ENCODE data around the gene SERP2.

Gene SERP2

DNA sequence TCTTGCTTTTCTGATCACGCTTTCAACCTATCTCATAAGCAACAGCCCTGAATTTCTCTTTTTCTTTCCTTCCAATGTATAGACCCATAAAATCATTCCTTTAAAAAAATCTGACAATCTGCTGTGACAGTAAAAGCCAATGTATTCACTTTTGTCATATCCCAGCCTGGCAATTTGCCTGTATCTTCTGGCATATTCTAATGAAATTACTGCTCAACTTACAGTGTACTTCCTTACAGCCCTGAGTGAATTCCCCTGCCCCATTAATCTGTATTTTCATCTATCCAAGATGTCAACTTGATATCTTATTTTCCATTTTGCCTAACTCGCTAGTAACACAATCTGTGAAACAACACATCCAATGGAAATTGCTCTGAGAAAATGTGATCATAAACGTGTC, 18.0 kb upstream of the SERP2 start:
- no peaks in the 10 kb centered on the region for H3K9me3 ChIP-seq (ENCODE audit: control insufficient read depth in 2 of 2, low read length in 2 of 2)
- no peak overlapping the region for H3K27ac ChIP-seq (ENCODE audit: low read length)
- H3K4me3 ChIP-seq (ENCODE audit: low read length in 2 of 2) = no peak overlapping the region
- no peak overlapping the region for H3K9ac ChIP-seq (ENCODE audit: low read length in 2 of 2)
- no peaks in the 10 kb centered on the region for H3K27me3 ChIP-seq (ENCODE audit: control insufficient read depth in 1 of 2, insufficient read depth in 2 of 2, low read length in 2 of 2)
- no peaks in the 10 kb centered on the region for H3K36me3 ChIP-seq (ENCODE audit: control insufficient read depth in 2 of 2, insufficient read depth in 2 of 2, low read length in 2 of 2)
- H3K4me1 ChIP-seq (ENCODE audit: control insufficient read depth, insufficient read depth, low read length) = no peaks in the 10 kb centered on the region

DNA sequence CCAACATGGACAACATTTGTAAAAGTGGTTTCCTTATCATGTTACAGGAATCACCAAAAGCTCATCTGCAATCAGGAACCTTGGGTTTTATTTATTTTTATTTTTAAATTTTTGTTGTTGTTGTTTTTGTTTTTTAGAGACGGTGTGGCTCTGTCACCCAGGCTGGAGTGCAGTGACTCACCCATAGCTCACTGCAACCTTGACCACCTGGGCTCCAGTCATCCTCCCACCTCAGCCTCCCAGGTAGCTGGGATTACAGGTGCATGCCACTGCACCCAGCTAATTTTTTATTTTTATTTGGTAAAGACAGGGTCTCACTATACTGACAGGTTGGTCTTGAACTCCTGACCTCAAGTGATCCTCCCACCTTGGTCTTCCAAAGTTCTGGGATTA, 13.6 kb upstream of the SERP2 start:
- no peak overlapping the region for H3K9ac ChIP-seq (ENCODE audit: low read length in 2 of 2)
- peaks cover 9% of the 10 kb centered on the region for H3K4me1 ChIP-seq (ENCODE audit: control insufficient read depth, insufficient read depth, low read length)
- no peak overlapping the region for H3K27ac ChIP-seq (ENCODE audit: low read length)
- no peaks in the 10 kb centered on the region for H3K27me3 ChIP-seq (ENCODE audit: control insufficient read depth in 1 of 2, insufficient read depth in 2 of 2, low read length in 2 of 2)
- no peaks in the 10 kb centered on the region for H3K9me3 ChIP-seq (ENCODE audit: control insufficient read depth in 2 of 2, low read length in 2 of 2)
- H3K4me3 ChIP-seq (ENCODE audit: low read length in 2 of 2) = no peak overlapping the region
- no peaks in the 10 kb centered on the region for H3K36me3 ChIP-seq (ENCODE audit: control insufficient read depth in 2 of 2, insufficient read depth in 2 of 2, low read length in 2 of 2)

DNA sequence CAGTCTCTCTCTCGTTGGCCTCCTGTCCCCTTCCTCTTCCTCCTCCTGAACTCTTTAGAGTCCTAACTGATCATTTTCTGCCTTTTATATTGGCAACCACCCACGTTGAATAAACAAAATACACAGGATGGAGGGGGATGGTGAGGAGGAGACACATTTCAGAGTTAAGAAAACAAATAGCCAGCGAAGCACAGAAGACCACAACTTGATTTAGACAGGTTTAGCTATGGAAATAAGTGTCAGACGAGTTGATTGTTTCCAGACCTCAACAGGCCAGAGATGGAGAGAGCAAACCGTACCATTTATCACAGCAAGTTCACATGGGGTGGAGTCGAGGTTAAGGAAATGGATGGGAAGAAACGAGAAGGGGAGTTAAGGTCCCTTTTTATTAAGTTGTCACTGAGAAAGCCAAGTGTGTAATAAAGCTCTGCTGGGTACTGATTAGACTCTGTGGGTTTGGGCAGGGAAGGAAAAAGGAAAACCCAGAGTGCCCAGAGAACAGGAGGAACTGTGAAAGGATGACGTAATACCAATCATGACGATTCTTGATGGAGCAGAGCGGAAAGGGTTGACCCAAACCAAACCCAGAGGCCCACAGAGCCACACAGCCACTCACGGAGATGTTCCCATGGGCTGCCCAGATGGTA, 11.1 kb upstream of the SERP2 start:
- Histone ChIP-seq H3K9me3 (ENCODE audit: control insufficient read depth in 2 of 2, low read length in 2 of 2) (no peaks in the 10 kb centered on the region), H3K4me1 (ENCODE audit: control insufficient read depth, insufficient read depth, low read length) (peaks cover 9% of the 10 kb centered on the region), H3K36me3 (ENCODE audit: control insufficient read depth in 2 of 2, insufficient read depth in 2 of 2, low read length in 2 of 2) (no peaks in the 10 kb centered on the region), H3K27me3 (ENCODE audit: control insufficient read depth in 1 of 2, insufficient read depth in 2 of 2, low read length in 2 of 2) (no peaks in the 10 kb centered on the region), H3K4me3 (ENCODE audit: low read length in 2 of 2) (no peak overlapping the region), H3K9ac (ENCODE audit: low read length in 2 of 2) (no peak overlapping the region), H3K27ac (ENCODE audit: low read length) (no peak overlapping the region)

DNA sequence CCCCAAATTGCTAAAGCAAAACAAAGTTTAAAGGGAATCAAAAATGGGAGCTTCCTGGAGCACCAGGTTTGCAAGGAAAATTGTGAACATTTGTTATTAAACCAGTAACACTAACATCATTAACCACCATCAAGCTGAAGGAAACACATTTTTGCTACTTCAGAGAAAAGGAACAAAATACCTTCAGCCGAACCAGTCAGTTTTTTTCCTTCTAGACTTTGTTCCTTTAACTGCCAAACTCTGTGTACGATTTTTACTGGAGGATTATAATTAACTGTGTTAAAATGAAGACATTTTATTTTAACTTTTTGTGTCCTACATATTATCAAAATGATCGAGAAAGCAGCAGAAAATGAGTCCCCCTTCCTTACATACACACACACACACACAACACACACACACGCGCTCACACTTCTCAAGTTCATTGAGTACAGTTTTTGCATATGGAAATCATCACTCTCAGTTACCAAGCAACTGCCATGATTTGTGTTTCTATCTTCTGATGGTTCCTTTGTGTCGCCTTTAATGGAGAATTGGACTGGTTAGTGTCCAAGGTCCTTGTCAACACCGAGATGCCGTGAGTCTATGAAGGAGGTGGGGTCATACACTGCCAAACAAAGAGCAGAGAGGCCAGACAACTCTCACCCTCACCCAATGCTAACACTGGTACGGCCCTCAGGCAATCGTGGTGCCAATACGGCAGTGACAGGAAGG, 9.8 kb upstream of the SERP2 start:
- H3K27ac ChIP-seq (ENCODE audit: low read length) = no peak overlapping the region
- H3K4me1 ChIP-seq (ENCODE audit: control insufficient read depth, insufficient read depth, low read length) = peaks cover 13% of the 10 kb centered on the region
- H3K9ac ChIP-seq (ENCODE audit: low read length in 2 of 2) = no peak overlapping the region
- no peaks in the 10 kb centered on the region for H3K36me3 ChIP-seq (ENCODE audit: control insufficient read depth in 2 of 2, insufficient read depth in 2 of 2, low read length in 2 of 2)
- no peak overlapping the region for H3K4me3 ChIP-seq (ENCODE audit: low read length in 2 of 2)
- no peaks in the 10 kb centered on the region for H3K9me3 ChIP-seq (ENCODE audit: control insufficient read depth in 2 of 2, low read length in 2 of 2)
- H3K27me3 ChIP-seq (ENCODE audit: control insufficient read depth in 1 of 2, insufficient read depth in 2 of 2, low read length in 2 of 2) = no peaks in the 10 kb centered on the region

DNA sequence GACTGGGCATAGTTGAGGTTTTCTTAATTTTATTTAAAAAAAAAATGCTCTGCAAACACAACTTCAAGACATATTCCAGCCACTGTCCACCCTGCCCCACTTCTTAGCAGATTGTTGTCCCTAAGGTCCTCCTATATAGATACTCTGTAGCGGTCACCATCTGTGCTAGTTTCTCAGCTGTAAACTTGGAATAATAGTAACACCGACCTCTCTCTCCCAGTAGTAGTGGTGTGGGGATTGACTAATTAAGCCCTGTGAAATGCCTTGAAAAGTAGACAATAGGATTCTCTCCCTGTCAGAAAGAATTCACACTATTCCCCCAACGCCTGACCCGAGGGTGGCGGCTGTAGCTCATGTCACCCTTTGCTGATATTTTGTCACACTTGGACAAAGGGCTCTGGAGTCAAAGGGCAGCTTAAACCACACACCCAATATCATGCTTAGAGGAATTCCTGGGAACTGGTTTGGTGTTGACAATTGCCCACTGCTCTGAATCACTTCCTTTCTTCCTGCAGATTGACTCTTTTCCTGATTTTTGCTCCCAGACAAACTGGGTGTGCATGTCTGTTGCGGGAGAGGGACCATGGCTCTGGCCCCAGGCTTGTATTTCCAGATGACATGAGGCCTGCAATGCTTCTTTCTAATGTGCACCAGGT, 9.2 kb upstream of the SERP2 start:
- H3K27ac ChIP-seq (ENCODE audit: low read length) = no peak overlapping the region
- H3K4me3 ChIP-seq (ENCODE audit: low read length in 2 of 2) = no peak overlapping the region
- H3K9me3 ChIP-seq (ENCODE audit: control insufficient read depth in 2 of 2, low read length in 2 of 2) = no peaks in the 10 kb centered on the region
- peaks cover 14% of the 10 kb centered on the region for H3K4me1 ChIP-seq (ENCODE audit: control insufficient read depth, insufficient read depth, low read length)
- no peak overlapping the region for H3K9ac ChIP-seq (ENCODE audit: low read length in 2 of 2)
- H3K36me3 ChIP-seq (ENCODE audit: control insufficient read depth in 2 of 2, insufficient read depth in 2 of 2, low read length in 2 of 2) = no peaks in the 10 kb centered on the region
- no peaks in the 10 kb centered on the region for H3K27me3 ChIP-seq (ENCODE audit: control insufficient read depth in 1 of 2, insufficient read depth in 2 of 2, low read length in 2 of 2)

DNA sequence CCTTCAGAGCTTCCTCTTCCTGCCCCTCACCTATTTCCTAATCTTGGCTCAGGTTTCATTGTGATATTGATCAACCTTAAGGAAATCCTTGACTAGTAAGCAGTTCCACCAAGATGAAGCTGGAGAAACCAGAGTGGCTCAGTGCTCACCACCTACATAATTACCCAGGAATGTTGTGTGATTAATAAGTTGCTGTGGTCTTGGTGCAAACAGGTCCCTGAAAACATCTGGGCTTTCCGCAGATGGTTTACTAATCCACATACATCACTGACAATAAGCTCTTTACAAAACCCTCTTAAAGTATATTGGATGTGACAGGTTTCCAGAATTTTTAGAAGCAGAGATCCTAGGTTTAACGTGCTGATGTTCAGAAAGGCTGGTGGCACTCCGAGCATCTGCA, 8.6 kb upstream of the SERP2 start:
- Histone ChIP-seq H3K9ac (ENCODE audit: low read length in 2 of 2) (no peak overlapping the region), H3K27ac (ENCODE audit: low read length) (no peak overlapping the region), H3K4me1 (ENCODE audit: control insufficient read depth, insufficient read depth, low read length) (peaks cover 17% of the 10 kb centered on the region), H3K4me3 (ENCODE audit: low read length in 2 of 2) (no peak overlapping the region), H3K9me3 (ENCODE audit: control insufficient read depth in 2 of 2, low read length in 2 of 2) (no peaks in the 10 kb centered on the region), H3K36me3 (ENCODE audit: control insufficient read depth in 2 of 2, insufficient read depth in 2 of 2, low read length in 2 of 2) (no peaks in the 10 kb centered on the region), H3K27me3 (ENCODE audit: control insufficient read depth in 1 of 2, insufficient read depth in 2 of 2, low read length in 2 of 2) (no peaks in the 10 kb centered on the region)

DNA sequence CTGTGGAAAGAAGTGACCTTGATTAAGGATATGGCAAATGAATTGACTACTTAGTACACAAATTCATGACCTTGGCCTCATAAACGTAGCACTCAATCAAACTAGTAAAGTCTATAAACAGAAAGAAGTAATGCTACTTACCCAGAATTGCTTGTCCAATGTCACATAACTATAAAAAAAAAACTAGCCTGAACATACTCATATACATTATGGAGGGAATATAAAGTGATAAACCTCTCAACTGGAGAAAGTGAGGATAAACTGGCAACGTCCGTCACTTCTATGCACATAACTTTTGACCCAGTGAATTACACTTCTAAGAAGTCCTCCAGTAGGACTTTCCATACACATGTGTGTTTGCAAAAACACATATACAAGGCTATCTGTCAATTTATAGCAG, 7.7 kb upstream of the SERP2 start:
- Histone ChIP-seq H3K36me3 (ENCODE audit: control insufficient read depth in 2 of 2, insufficient read depth in 2 of 2, low read length in 2 of 2) (no peaks in the 10 kb centered on the region), H3K4me3 (ENCODE audit: low read length in 2 of 2) (no peak overlapping the region), H3K9me3 (ENCODE audit: control insufficient read depth in 2 of 2, low read length in 2 of 2) (no peaks in the 10 kb centered on the region), H3K27me3 (ENCODE audit: control insufficient read depth in 1 of 2, insufficient read depth in 2 of 2, low read length in 2 of 2) (no peaks in the 10 kb centered on the region), H3K9ac (ENCODE audit: low read length in 2 of 2) (no peak overlapping the region), H3K4me1 (ENCODE audit: control insufficient read depth, insufficient read depth, low read length) (peaks cover 17% of the 10 kb centered on the region), H3K27ac (ENCODE audit: low read length) (no peak overlapping the region)

DNA sequence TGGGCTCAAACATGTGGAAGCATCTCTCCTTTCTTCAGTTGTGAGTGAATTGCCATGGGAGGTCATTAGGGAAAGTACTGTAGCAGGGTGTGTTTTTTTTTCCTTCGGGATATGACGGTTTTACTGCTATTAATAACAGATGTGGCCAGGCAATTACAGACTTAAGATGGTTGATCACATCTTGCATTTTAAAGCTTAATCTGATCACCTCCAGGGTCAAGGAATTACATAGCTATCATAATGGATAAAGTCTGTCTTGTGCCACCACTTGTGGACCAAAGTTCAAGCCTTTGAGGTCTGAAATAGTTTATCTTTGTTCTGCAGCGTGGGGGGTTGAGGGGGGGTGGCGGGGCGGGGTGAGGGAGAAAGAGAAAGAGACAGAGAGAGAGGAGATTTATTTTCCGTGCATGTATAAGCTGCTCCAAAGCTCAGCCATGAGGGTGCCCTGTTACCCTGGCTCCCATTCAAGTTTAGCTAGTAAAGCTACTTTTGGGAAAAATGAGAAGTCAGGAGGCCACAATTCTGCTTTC, 5.5 kb upstream of the SERP2 start:
- Histone ChIP-seq H3K27me3 (ENCODE audit: control insufficient read depth in 1 of 2, insufficient read depth in 2 of 2, low read length in 2 of 2) (no peaks in the 10 kb centered on the region), H3K27ac (ENCODE audit: low read length) (no peak overlapping the region), H3K9me3 (ENCODE audit: control insufficient read depth in 2 of 2, low read length in 2 of 2) (no peaks in the 10 kb centered on the region), H3K4me3 (ENCODE audit: low read length in 2 of 2) (no peak overlapping the region), H3K36me3 (ENCODE audit: control insufficient read depth in 2 of 2, insufficient read depth in 2 of 2, low read length in 2 of 2) (no peaks in the 10 kb centered on the region), H3K9ac (ENCODE audit: low read length in 2 of 2) (no peak overlapping the region), H3K4me1 (ENCODE audit: control insufficient read depth, insufficient read depth, low read length) (peaks cover 23% of the 10 kb centered on the region)

DNA sequence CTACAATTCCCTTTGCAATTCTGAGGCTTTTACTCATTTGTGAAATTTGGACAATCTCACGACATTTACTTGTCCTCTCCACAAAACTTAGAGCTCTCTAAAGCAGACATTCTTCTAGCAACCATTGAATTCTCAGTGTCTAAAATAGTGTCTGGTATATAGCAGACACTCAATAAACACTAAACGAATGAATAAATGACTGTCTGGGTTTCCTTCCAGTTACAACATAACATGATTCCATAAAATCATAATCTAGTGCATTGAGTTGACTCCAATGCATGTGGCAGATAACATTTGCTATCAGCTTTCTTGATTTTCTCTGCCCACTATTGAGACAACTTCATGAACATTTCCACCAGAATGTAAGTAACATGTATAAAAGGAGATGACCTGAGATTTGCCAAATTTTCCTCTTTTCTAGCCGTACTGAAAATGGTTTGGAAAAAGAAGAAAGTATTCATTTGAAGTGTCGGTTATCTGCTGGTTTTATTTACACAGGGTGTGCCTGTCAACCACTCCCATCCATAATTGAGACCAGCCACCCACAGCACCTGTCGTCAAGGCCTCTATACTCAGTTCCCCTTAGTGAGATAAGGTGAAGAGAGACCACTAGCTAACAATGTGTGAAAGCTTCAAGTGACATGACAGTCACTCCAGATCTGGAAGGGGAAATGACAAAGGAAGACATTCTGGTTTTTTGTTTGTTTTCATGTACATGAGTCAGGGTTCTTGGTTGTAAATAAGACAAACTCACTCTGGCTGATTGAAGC, 4.8 kb upstream of the SERP2 start:
- Histone ChIP-seq H3K27me3 (ENCODE audit: control insufficient read depth in 1 of 2, insufficient read depth in 2 of 2, low read length in 2 of 2) (no peaks in the 10 kb centered on the region), H3K9ac (ENCODE audit: low read length in 2 of 2) (no peak overlapping the region), H3K4me1 (ENCODE audit: control insufficient read depth, insufficient read depth, low read length) (peaks cover 24% of the 10 kb centered on the region), H3K27ac (ENCODE audit: low read length) (no peak overlapping the region), H3K36me3 (ENCODE audit: control insufficient read depth in 2 of 2, insufficient read depth in 2 of 2, low read length in 2 of 2) (no peaks in the 10 kb centered on the region), H3K9me3 (ENCODE audit: control insufficient read depth in 2 of 2, low read length in 2 of 2) (no peaks in the 10 kb centered on the region), H3K4me3 (ENCODE audit: low read length in 2 of 2) (no peak overlapping the region)

DNA sequence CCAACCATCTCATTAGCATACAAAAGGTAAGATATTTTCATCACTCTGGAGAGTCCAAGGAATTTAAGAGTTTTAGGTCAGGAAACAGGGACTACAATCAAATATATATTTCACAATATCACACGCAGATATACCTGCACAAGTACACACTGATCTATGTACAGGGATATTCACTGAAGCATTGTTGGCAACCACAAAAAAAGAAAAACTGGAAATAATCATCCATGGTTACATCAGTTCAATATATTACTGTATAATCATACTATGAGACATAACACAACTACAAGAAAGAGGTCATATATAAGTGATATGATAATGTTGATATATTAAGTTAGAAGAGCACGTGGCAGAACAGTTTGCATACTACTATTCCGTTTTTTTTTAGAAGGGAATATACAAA, 2.2 kb upstream of the SERP2 start:
- no peak overlapping the region for H3K4me3 ChIP-seq (ENCODE audit: low read length in 2 of 2)
- H3K27ac ChIP-seq (ENCODE audit: low read length) = no peak overlapping the region
- no peak overlapping the region for H3K9ac ChIP-seq (ENCODE audit: low read length in 2 of 2)

More for the DNA sequence above, 2.2 kb upstream of the SERP2 start:
- peaks cover 24% of the 10 kb centered on the region for H3K4me1 ChIP-seq (ENCODE audit: control insufficient read depth, insufficient read depth, low read length)
- no peaks in the 10 kb centered on the region for H3K27me3 ChIP-seq (ENCODE audit: control insufficient read depth in 1 of 2, insufficient read depth in 2 of 2, low read length in 2 of 2)
- H3K36me3 ChIP-seq (ENCODE audit: control insufficient read depth in 2 of 2, insufficient read depth in 2 of 2, low read length in 2 of 2) = no peaks in the 10 kb centered on the region
- no peaks in the 10 kb centered on the region for H3K9me3 ChIP-seq (ENCODE audit: control insufficient read depth in 2 of 2, low read length in 2 of 2)

Measured in stomach smooth muscle (tissue), 2 donors.